ENCODE data around the gene PDE5A. TPM values are rescaled to one million over a fixed set of nuclear protein-coding genes. Genes with fewer than 3 reads are reported as not detected.

Gene PDE5A
- polyA plus RNA-seq, 1 of the 3 experiments (the other 2 are of a cell fraction) = 6.4 TPM

DNA sequence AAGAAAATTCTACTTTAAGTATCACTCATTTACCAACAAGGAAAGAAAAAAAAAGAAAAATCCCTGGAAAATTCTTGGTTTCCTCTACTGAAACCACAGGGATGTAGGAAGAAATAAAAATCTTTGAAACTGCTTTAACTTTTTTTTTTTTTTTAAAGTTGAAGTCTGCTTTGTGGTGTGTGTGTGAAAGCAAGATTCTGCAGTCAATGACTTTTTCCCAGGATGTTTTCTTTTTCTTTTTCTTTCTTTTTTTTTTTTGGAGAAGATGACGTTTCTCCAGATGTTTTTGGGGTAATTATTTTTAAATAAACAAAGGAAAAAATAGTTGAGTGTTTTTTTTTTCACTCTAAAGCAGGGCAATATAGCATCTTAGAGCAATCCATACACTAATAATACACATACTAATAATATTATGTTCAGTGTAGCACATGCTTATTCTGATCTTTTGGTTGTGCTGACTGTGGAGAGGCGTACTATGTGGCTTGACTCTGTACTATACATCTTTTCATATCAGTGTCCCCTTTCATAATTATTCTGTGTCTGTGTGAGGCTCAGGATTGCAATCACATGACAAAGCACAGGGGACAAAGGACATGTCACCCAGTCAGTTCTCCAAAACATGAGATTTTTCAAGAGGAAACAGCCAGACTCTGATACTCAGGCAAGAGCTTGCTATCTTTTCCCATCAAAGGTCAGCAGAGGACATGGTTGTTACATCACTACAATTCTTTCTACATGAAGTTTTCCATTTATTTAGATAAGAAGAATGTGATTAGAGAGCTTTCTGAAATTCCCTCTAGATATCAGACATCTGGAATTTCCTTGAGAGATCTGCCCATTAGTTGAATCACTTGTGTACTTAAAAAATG, 111.0 kb downstream of the PDE5A start (continued):
- TF ChIP-seq, protein P1, sequence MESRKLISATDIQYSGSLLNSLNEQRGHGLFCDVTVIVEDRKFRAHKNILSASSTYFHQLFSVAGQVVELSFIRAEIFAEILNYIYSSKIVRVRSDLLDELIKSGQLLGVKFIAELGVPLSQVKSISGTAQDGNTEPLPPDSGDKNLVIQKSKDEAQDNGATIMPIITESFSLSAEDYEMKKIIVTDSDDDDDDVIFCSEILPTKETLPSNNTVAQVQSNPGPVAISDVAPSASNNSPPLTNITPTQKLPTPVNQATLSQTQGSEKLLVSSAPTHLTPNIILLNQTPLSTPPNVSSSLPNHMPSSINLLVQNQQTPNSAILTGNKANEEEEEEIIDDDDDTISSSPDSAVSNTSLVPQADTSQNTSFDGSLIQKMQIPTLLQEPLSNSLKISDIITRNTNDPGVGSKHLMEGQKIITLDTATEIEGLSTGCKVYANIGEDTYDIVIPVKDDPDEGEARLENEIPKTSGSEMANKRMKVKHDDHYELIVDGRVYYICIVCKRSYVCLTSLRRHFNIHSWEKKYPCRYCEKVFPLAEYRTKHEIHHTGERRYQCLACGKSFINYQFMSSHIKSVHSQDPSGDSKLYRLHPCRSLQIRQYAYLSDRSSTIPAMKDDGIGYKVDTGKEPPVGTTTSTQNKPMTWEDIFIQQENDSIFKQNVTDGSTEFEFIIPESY (IDR thresholded peaks at IDR 0.05; ENCODE audit: borderline replicate concordance, low read depth) = 0 out of 2 replicates have a peak, but pooled peaks have one; percentile 49
- TF ChIP-seq, protein P2, sequence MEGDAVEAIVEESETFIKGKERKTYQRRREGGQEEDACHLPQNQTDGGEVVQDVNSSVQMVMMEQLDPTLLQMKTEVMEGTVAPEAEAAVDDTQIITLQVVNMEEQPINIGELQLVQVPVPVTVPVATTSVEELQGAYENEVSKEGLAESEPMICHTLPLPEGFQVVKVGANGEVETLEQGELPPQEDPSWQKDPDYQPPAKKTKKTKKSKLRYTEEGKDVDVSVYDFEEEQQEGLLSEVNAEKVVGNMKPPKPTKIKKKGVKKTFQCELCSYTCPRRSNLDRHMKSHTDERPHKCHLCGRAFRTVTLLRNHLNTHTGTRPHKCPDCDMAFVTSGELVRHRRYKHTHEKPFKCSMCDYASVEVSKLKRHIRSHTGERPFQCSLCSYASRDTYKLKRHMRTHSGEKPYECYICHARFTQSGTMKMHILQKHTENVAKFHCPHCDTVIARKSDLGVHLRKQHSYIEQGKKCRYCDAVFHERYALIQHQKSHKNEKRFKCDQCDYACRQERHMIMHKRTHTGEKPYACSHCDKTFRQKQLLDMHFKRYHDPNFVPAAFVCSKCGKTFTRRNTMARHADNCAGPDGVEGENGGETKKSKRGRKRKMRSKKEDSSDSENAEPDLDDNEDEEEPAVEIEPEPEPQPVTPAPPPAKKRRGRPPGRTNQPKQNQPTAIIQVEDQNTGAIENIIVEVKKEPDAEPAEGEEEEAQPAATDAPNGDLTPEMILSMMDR (IDR thresholded peaks at IDR 0.05) = no peak
- peak; percentile 88 for TF ChIP-seq TCF12 (IDR thresholded peaks at IDR 0.05)
- TF ChIP-seq, protein P3, sequence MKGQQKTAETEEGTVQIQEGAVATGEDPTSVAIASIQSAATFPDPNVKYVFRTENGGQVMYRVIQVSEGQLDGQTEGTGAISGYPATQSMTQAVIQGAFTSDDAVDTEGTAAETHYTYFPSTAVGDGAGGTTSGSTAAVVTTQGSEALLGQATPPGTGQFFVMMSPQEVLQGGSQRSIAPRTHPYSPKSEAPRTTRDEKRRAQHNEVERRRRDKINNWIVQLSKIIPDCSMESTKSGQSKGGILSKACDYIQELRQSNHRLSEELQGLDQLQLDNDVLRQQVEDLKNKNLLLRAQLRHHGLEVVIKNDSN (IDR thresholded peaks at IDR 0.05; ENCODE audit: borderline replicate concordance, low read depth) = peak; percentile 29; the same call in 1 of the 2 replicates
- TF ChIP-seq EP300 (IDR thresholded peaks at IDR 0.05; ENCODE audit: borderline replicate concordance in 1 of 2, low read depth in 1 of 2, low read length in 1 of 2) = peak; percentile 36 to 95; a peak in 3 of 4 replicates
- peak; percentile 80 for TF ChIP-seq JUND (IDR thresholded peaks at IDR 0.05)
- TF ChIP-seq RXRA (IDR thresholded peaks at IDR 0.05; ENCODE audit: borderline replicate concordance, low read depth) = peak; percentile 94
- TF ChIP-seq POLR2AphosphoS5 (IDR thresholded peaks at IDR 0.05; ENCODE audit: low read depth, low read length) = peak; percentile 25; the same call in 1 of the 2 replicates
- no peak for TF ChIP-seq SMC3 (IDR thresholded peaks at IDR 0.05; ENCODE audit: low read depth, low read length)
- no peak for TF ChIP-seq RCOR1 (IDR thresholded peaks at IDR 0.05; ENCODE audit: low read length)
- no peak for TF ChIP-seq EZH2phosphoT487 (IDR thresholded peaks at IDR 0.05; ENCODE audit: borderline replicate concordance, low read depth)
- TF ChIP-seq ELF1 (IDR thresholded peaks at IDR 0.05) = no peak
- TF ChIP-seq CHD2 (IDR thresholded peaks at IDR 0.05; ENCODE audit: low read length, partially characterized antibody) = no peak
- TF ChIP-seq, protein P4, sequence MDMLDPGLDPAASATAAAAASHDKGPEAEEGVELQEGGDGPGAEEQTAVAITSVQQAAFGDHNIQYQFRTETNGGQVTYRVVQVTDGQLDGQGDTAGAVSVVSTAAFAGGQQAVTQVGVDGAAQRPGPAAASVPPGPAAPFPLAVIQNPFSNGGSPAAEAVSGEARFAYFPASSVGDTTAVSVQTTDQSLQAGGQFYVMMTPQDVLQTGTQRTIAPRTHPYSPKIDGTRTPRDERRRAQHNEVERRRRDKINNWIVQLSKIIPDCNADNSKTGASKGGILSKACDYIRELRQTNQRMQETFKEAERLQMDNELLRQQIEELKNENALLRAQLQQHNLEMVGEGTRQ (IDR thresholded peaks at IDR 0.05; ENCODE audit: borderline replicate concordance, low read depth, low read length) = no peak
- TF ChIP-seq SIN3A (IDR thresholded peaks at IDR 0.05; ENCODE audit: borderline replicate concordance, low read depth, low read length) = no peak

All from SK-N-SH (cell line).